Upper lobe of left lung (tissue), 4 donors: ENCODE data around the gene KDM8.

Source experiments
- EP300 ChIP-seq, 4 donors: sonication (generic); formaldehyde crosslinking; IDR thresholded peaks; one replicate each; pipeline ENCODE4 v1.5.1; 2017; ENCODE audit warnings: antibody characterized with exemption in 4 of 4, control low read depth in 2 of 4
- POLR2A ChIP-seq, 4 donors: fragments of 450-650 bp; IDR thresholded peaks; one replicate each; pipeline ENCODE4 v1.5.1; 2016 to 2017; ENCODE audit warnings: antibody characterized with exemption in 4 of 4, mild to moderate bottlenecking in 2 of 4
- POLR2AphosphoS5 ChIP-seq, 2 donors: sonication (generic); formaldehyde crosslinking; IDR thresholded peaks; one replicate each; pipeline ENCODE4 v1.5.1; 2017; ENCODE audit warnings: antibody characterized with exemption in 2 of 2
- TF ChIP-seq, protein P1 (sequence below), 6 experiments: fragments of 450-650 bp in 4 of 6; fragments of 200-600 bp in 2 of 6; sonication (generic) in 2 of 6; IDR thresholded peaks; one replicate each; pipeline ENCODE4 v1.5.1; 2016 to 2019; ENCODE audit warnings: antibody characterized with exemption in 6 of 6

- TF ChIP-seq POLR2AphosphoS5 (IDR thresholded peaks at IDR 0.05) (no peak), EP300 (IDR thresholded peaks at IDR 0.05) (no peak), POLR2A (IDR thresholded peaks at IDR 0.05) (no peak)
- TF ChIP-seq, protein P1, sequence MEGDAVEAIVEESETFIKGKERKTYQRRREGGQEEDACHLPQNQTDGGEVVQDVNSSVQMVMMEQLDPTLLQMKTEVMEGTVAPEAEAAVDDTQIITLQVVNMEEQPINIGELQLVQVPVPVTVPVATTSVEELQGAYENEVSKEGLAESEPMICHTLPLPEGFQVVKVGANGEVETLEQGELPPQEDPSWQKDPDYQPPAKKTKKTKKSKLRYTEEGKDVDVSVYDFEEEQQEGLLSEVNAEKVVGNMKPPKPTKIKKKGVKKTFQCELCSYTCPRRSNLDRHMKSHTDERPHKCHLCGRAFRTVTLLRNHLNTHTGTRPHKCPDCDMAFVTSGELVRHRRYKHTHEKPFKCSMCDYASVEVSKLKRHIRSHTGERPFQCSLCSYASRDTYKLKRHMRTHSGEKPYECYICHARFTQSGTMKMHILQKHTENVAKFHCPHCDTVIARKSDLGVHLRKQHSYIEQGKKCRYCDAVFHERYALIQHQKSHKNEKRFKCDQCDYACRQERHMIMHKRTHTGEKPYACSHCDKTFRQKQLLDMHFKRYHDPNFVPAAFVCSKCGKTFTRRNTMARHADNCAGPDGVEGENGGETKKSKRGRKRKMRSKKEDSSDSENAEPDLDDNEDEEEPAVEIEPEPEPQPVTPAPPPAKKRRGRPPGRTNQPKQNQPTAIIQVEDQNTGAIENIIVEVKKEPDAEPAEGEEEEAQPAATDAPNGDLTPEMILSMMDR (IDR thresholded peaks at IDR 0.05), result no peak
Observed at GRCh38 chr16:27256861-27257260, 53.5 kb downstream of the KDM8 start.
